ENCODE results near the gene NUP93. TPM values are rescaled to one million over a fixed set of nuclear protein-coding genes. Genes with fewer than 3 reads are reported as not detected.

NUP93 gene
- total and polyA plus RNA-seq, 2 experiments from 2014 or later = 23.5 to 35.7 TPM

DNA sequence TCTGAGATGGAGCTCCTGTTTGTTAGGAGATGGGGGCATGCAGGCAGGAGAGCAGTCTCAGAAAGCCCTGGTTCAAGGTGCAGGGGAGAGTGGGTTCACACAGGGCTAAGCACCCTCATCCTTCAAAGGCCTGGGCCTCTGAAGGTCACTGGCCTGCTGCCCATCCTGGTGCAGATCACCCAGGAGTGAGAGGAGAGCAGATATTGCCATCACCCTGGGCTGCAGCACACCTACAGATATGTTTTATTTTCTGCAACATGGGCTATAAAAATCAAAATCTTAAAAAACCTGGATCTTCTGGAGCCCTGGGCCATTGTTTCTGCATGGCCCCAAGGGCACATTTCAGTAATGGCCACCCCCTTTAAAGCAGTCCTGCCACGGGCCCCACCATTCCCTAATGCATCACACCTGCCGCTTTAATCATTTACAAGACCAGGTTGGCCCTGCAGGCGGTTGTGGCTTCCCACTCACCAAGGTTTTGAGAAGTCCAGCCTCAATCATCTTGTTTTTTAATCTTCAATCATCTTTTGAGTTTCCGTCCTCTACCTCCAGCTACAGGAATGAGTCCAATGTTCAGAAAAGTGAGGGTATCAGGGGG lies 20.4 kb upstream of the NUP93 start:
- Histone ChIP-seq H3K4me3 (no peak overlapping the region), H3K9me3 (ENCODE audit: low read depth) (no peaks in the 10 kb centered on the region), H4K20me1 (ENCODE audit: insufficient read depth, poor library complexity, severe bottlenecking) (no peaks in the 10 kb centered on the region), H3K27me3 (no peaks in the 10 kb centered on the region), H3K27ac (no peak overlapping the region), H3K9me2 (replicated peaks; ENCODE audit: insufficient read depth) (no peaks in the 10 kb centered on the region), H3K4me2 (no peak overlapping the region), H3K79me2 (no peaks in the 10 kb centered on the region), H2AFZ (no peak overlapping the region), H3K4me1 (ENCODE audit: insufficient read depth) (no peaks in the 10 kb centered on the region), H3K36me3 (replicated peaks; ENCODE audit: insufficient read depth, low read depth) (no peaks in the 10 kb centered on the region)
- TF ChIP-seq, protein P1, sequence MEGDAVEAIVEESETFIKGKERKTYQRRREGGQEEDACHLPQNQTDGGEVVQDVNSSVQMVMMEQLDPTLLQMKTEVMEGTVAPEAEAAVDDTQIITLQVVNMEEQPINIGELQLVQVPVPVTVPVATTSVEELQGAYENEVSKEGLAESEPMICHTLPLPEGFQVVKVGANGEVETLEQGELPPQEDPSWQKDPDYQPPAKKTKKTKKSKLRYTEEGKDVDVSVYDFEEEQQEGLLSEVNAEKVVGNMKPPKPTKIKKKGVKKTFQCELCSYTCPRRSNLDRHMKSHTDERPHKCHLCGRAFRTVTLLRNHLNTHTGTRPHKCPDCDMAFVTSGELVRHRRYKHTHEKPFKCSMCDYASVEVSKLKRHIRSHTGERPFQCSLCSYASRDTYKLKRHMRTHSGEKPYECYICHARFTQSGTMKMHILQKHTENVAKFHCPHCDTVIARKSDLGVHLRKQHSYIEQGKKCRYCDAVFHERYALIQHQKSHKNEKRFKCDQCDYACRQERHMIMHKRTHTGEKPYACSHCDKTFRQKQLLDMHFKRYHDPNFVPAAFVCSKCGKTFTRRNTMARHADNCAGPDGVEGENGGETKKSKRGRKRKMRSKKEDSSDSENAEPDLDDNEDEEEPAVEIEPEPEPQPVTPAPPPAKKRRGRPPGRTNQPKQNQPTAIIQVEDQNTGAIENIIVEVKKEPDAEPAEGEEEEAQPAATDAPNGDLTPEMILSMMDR (IDR thresholded peaks at IDR 0.05; ENCODE audit: poor library complexity) = no peak
- no peak for TF ChIP-seq EZH2phosphoT487 (IDR thresholded peaks at IDR 0.05; ENCODE audit: low read depth, severe bottlenecking, unreplicated experiment)
- no peak for TF ChIP-seq EZH2 (IDR thresholded peaks at IDR 0.05; ENCODE audit: borderline replicate concordance)
- DNase-seq (ENCODE audit: low spot score) = no peak
- WGBS (ENCODE audit: low lambda C conversion rate, missing lambda C conversion rate) = 69% methylated on average over 4 of the region's 4 CpGs

DNA sequence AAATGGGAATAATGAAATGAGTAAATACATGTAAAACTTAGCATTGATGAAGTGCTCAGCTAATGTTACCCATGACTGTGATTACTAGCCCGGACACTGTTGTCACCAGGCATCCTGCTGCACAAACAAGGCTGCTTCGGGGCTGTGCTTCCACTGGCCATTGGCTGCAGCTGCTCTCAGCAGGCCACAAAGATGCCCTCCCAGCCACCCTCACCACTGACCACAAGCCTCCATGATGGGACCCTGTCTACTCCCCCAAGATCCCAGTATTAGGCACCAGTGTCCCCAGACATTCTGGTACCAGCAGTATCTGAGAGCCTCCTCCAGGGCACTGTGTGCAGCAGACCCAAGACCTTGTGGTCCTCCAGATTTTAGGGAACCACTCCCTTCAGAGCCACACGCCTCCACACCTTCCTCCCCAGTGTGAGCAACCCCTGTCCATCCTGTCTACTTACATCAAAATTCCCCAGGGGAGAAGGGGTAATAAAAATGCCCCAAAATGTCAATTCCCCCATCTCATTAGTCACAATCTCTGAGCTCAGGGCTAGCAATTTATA lies 19.7 kb upstream of the NUP93 start:
- H3K4me2 ChIP-seq = no peak overlapping the region
- 60% methylated on average over 3 of the region's 3 CpGs for WGBS (ENCODE audit: low lambda C conversion rate, missing lambda C conversion rate)
- H4K20me1 ChIP-seq (ENCODE audit: insufficient read depth, poor library complexity, severe bottlenecking) = no peaks in the 10 kb centered on the region
- H3K27ac ChIP-seq = no peak overlapping the region
- H3K27me3 ChIP-seq = no peaks in the 10 kb centered on the region
- H3K9me3 ChIP-seq (ENCODE audit: low read depth) = no peaks in the 10 kb centered on the region
- H2AFZ ChIP-seq = no peak overlapping the region
- no peaks in the 10 kb centered on the region for H3K4me1 ChIP-seq (ENCODE audit: insufficient read depth)
- no peak overlapping the region for H3K4me3 ChIP-seq
- H3K79me2 ChIP-seq = no peaks in the 10 kb centered on the region
- DNase-seq (ENCODE audit: low spot score) = no peak
- TF ChIP-seq, protein P1 (IDR thresholded peaks at IDR 0.05; ENCODE audit: poor library complexity) = no peak
- no peak for TF ChIP-seq EZH2 (IDR thresholded peaks at IDR 0.05; ENCODE audit: borderline replicate concordance)
- TF ChIP-seq EZH2phosphoT487 (IDR thresholded peaks at IDR 0.05; ENCODE audit: low read depth, severe bottlenecking, unreplicated experiment) = no peak
- no peaks in the 10 kb centered on the region for H3K9me2 ChIP-seq (replicated peaks; ENCODE audit: insufficient read depth)
- no peaks in the 10 kb centered on the region for H3K36me3 ChIP-seq (replicated peaks; ENCODE audit: insufficient read depth, low read depth)

DNA sequence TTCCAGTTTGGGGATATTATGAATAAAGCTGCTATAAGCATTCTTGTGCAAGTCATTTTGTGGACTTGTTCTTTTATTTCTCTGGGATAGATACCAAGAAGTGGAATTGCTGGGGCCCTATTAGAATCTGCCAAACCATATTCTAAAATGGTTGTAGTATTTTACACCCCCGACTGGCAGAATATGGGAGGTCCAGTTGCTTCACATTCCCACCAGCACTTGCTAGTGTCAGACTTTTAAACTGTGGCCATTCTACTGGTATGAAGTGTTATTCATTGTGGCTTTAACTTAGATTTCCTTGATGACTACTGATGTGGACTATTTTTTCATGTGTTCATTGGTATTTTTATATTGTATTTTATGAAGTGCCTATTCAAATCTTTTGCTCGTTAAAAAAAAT lies 18.1 kb upstream of the NUP93 start:
- no peak for DNase-seq (ENCODE audit: low spot score)
- 90% methylated on average over 2 of the region's 2 CpGs for WGBS (ENCODE audit: low lambda C conversion rate, missing lambda C conversion rate)

DNA sequence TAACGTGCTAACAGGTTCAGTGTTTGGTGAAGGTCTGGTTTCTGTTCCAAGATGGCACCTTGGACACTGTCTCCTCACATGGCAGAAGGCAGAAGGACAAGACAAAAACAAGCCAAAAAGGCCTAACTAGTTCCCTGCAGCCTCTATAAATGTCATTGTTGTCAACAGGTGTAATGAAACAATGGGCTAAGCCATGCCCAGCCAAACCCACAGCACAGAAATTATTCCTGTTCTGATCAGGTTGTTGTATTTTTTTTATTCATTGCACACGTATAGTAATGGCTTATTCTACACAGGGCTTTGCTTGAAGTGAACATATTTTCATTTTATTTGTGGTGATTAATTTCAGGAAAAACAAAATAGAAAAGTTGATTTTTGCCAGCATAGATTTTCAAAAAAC lies 16.1 kb upstream of the NUP93 start:
- no peak for DNase-seq (ENCODE audit: low spot score)
- Histone ChIP-seq H3K36me3 (replicated peaks; ENCODE audit: insufficient read depth, low read depth) (no peaks in the 10 kb centered on the region), H3K4me3 (no peak overlapping the region), H3K27ac (no peak overlapping the region), H3K4me2 (no peak overlapping the region), H3K79me2 (no peaks in the 10 kb centered on the region), H2AFZ (no peak overlapping the region), H3K27me3 (no peaks in the 10 kb centered on the region), H4K20me1 (ENCODE audit: insufficient read depth, poor library complexity, severe bottlenecking) (no peaks in the 10 kb centered on the region), H3K4me1 (ENCODE audit: insufficient read depth) (no peaks in the 10 kb centered on the region), H3K9me2 (replicated peaks; ENCODE audit: insufficient read depth) (no peaks in the 10 kb centered on the region), H3K9me3 (ENCODE audit: low read depth) (no peaks in the 10 kb centered on the region)
- 91% methylated on average over 2 of the region's 2 CpGs for WGBS (ENCODE audit: low lambda C conversion rate, missing lambda C conversion rate)
- TF ChIP-seq EZH2 (IDR thresholded peaks at IDR 0.05; ENCODE audit: borderline replicate concordance) (no peak), EZH2phosphoT487 (IDR thresholded peaks at IDR 0.05; ENCODE audit: low read depth, severe bottlenecking, unreplicated experiment) (no peak)
- TF ChIP-seq, protein P1 (IDR thresholded peaks at IDR 0.05; ENCODE audit: poor library complexity) = no peak

More for the DNA sequence above, 18.1 kb upstream of the NUP93 start:
- no peak for TF ChIP-seq EZH2phosphoT487 (IDR thresholded peaks at IDR 0.05; ENCODE audit: low read depth, severe bottlenecking, unreplicated experiment)
- Histone ChIP-seq H3K79me2 (no peaks in the 10 kb centered on the region), H4K20me1 (ENCODE audit: insufficient read depth, poor library complexity, severe bottlenecking) (no peaks in the 10 kb centered on the region), H3K4me3 (no peak overlapping the region), H3K27me3 (no peaks in the 10 kb centered on the region), H3K4me1 (ENCODE audit: insufficient read depth) (no peaks in the 10 kb centered on the region), H3K27ac (no peak overlapping the region), H2AFZ (no peak overlapping the region), H3K9me3 (ENCODE audit: low read depth) (no peaks in the 10 kb centered on the region), H3K9me2 (replicated peaks; ENCODE audit: insufficient read depth) (no peaks in the 10 kb centered on the region), H3K36me3 (replicated peaks; ENCODE audit: insufficient read depth, low read depth) (no peaks in the 10 kb centered on the region), H3K4me2 (no peak overlapping the region)

Data from hepatocyte (in vitro differentiated cells).